T47D (cell line): Measurements from ENCODE around the gene KIAA1549.

Source experiments
- DNase-seq, 2 experiments: peaks; one replicate each; pipeline versions ENCODE4 v3.0.0 to v3.0.0-alpha.2; 2011 to 2012; ENCODE audit warnings: low read depth in 1 of 2, low spot score in 1 of 2
- JUND ChIP-seq: IDR thresholded peaks from 2 replicates; pipeline ENCODE4 v1.6.1; 2012; ENCODE audit warnings: low read depth
- in situ Hi-C: cut with HindIII; loops from 2 replicates; pipeline ENCODE4 v1.10.0; 2016; ENCODE audit warnings: low sequenced_read_pairs, low pct_unique_long_range_greater_than_20kb

KIAA1549 gene

DNA sequence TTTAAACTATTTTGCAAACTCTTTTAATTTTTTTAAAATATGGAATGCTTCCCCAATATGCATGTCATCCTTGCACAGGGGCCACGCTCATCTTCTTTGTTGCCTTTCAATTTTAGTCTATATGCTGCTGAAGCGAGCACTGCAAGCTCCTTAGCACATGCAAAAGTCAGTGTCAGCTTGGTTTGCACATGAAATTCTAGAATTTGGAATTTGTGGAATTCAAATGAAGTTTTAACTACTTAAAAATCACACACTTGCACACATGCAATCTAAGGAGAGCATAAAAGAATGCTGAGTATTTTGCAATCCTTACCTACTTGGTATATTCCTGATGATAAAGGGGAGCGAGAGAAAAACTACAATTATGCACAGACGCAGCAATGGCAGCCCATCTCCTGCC lies 104.9 kb downstream of the KIAA1549 start:
- DNase-seq = no peak
- no peak for TF ChIP-seq JUND
- in situ Hi-C loops = no loop called here

GRCh38 chr7:138875794-138876193 lies 105.4 kb downstream of the KIAA1549 start:
- in situ Hi-C loops = no loop called here
- no peak for DNase-seq
- TF ChIP-seq JUND = no peak

DNA sequence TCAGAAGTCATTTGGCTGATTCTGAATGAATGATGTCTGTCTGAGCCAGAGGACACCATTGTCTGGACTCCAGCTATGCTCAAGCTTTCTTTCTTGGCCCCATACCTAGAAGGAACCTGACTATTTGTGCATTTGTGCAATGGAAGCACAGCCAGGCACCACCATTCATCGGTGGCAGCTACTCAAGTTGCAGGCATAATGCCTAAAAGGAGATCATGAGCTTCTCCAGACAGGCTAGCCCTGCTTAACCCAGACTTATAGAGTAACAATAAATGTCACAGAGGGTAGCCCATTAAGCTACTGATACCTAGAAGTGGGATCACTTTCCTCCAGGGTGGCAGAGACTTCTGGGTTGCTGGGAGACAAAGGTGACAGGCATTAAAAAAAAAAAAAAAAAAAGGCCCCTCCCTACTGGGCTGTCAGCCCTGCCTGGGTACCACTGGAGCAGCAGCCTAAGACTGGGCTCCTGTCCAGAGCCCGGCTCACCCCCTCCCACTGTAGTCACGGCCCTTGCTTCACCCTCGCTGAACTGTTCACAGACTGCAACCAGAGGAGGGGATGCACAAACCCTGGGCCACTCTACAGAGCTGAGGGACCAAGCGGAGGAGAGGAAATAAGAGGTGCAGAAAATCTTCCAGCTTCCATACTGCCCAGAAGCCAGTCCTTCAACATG lies 107.8 kb downstream of the KIAA1549 start:
- no peak for TF ChIP-seq JUND
- no peak for DNase-seq
- in situ Hi-C loops = no loop called here

GRCh38 chr7:138872576-138872975 lies 108.6 kb downstream of the KIAA1549 start:
- DNase-seq = no peak
- TF ChIP-seq JUND = no peak
- in situ Hi-C loops = no loop called here

DNA sequence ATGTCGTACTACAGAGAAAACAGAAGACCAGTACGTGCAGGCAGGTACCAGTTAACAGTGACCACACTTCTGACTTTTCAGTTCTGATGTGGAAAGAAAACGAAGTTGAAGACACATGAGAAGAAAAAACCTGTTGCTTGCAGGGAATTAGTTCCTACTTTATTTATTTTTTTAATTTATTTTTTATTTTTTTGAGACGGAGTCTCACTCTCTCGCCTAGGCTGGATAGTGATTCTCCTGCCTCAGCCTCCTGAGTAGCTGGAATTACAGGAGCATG lies 109.4 kb downstream of the KIAA1549 start:
- no peak for DNase-seq
- in situ Hi-C loops = no loop called here
- no peak for TF ChIP-seq JUND

GRCh38 chr7:138871065-138871813 lies 110.0 kb downstream of the KIAA1549 start:
- no peak for DNase-seq
- in situ Hi-C loops = no loop called here
- TF ChIP-seq JUND = no peak

- TF ChIP-seq JUND = no peak
- DNase-seq = no peak
- in situ Hi-C loops = no loop called here
Measured at GRCh38 chr7:138869353-138869752, 111.8 kb downstream of the KIAA1549 start.

DNA sequence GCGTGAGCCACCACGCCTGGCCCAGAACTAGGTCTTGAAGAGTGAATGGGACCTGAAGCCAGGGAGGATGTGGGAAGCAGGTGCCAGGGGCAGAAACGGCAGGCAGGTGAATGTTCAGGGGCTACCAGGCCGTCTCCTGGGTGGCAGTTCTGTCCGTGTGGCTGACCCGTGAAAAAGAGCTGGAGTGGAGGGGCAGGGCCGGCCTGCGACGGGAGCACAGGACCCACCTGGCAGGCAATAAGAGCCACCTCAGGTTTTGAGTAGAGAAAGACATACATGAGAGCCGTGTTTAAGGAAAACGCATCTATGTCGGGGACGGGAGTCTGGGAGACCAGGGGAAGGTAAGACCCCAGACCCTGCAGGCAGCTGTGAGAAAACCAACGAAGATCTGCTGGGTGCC lies 112.5 kb downstream of the KIAA1549 start:
- no peak for TF ChIP-seq JUND
- DNase-seq = no peak
- in situ Hi-C loops = no loop called here

GRCh38 chr7:138867744-138868143 lies 113.4 kb downstream of the KIAA1549 start:
- no peak for DNase-seq
- no peak for TF ChIP-seq JUND
- in situ Hi-C loops = no loop called here

GRCh38 chr7:138866353-138866752 lies 114.8 kb downstream of the KIAA1549 start:
- no peak for TF ChIP-seq JUND
- no peak for DNase-seq
- in situ Hi-C loops = no loop called here

DNA sequence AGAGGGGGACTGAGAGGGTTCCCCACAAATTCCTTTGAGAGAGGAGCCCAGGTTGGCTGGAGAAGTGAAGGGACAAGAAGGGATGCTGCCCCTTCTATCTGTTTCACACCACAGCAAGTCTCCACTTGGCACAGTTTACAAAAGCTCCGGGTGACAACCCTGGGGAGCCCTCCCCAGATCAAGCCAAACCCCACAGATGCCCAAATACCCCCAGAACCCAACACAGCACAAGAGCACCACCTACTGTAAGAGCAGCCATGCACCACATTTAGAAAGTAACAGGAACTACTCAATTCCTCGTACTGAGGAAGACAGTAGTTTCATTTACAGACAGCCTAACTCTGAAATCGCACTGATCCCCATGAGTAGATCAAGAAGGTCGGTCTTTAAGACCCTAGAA lies 115.3 kb downstream of the KIAA1549 start:
- in situ Hi-C loops = no loop called here
- DNase-seq = no peak
- TF ChIP-seq JUND = no peak

GRCh38 chr7:138864667-138865066 lies 116.5 kb downstream of the KIAA1549 start:
- in situ Hi-C loops = no loop called here
- no peak for TF ChIP-seq JUND
- DNase-seq = no peak

DNA sequence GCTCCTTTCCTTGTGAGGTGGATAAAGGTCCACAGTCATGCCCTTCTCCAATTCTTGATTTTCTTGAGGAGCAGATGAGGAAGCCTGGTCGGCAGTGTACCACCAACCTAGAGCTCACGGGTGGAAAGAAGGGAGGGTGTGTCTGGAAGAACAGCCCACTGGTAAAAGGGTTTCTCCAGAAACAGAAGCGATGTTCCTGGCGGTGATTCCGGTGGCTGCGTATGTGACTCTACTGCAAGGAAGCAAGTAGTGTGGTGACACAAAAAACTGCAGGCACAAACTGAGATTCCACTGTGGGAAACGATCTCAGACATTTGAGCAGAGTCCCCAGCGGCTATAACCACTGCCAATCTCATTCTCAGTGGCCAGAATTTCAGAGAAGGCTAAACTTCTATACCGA lies 117.3 kb downstream of the KIAA1549 start:
- no peak for TF ChIP-seq JUND
- DNase-seq = no peak
- in situ Hi-C loops = no loop called here

DNA sequence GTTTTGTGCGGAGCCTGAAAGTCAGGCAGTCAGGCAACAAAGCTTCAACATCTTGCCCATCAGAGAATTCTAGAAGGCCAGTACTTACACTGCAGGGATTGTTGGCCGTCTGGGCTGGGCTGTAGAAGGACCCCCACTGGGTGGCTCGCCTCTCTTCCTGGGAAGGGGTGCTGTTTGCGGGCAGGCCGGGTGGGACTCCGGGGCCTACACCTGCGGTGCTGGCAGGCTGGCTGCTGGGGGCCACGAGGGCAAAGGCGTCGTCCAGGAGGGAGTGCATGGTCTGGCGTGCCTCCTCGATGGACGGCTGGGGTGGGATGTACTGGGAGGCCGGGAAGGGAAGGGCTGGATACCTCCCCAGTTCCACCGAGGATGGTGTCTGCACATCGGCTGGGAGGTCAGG lies 120.1 kb downstream of the KIAA1549 start:
- no peak for DNase-seq
- no peak for TF ChIP-seq JUND
- in situ Hi-C loops = no loop called here
